ENCODE measurements around the gene TTC29.
"Not testable (repeated sequence)": the region's sequence is repeated elsewhere in the genome, so short reads cannot be mapped to it uniquely, and the experiment has no call there.

TTC29 gene

GRCh38 chr4:146709956-146710355 lies 235.7 kb downstream of the TTC29 start:
- DNase-seq (ENCODE audit: low read depth): no peak

DNA sequence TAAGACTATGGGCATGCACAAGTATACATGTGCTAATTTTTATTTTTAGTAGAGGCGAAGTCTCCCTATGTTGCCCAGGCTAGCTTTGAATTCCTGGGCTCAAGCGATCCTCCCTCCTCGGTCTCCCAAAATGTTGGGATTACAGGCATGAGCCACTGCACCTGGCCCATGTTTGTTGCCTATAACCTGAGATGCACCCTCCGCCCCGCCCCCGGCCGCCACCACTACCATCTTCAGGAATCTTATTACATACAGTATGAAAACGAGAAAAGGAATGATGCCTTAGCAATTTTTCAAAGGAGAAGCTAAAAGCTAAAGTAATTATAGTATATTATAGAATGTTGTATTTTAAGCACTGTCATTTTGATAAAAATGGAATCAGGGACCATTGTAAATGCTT lies 245.8 kb downstream of the TTC29 start:
- no peak for DNase-seq (ENCODE audit: low read depth)

- DNase-seq (ENCODE audit: low read depth): no peak
Measured at GRCh38 chr4:146674829-146675570, 270.7 kb downstream of the TTC29 start.

GRCh38 chr4:146663968-146664311 lies 281.7 kb downstream of the TTC29 start:
- not testable (repeated sequence) for DNase-seq (ENCODE audit: low read depth)

- DNase-seq (ENCODE audit: low read depth): no peak
Measured at GRCh38 chr4:146661367-146661766, 284.3 kb downstream of the TTC29 start.
